GM23248 (cell line): ENCODE results near the gene NUTM2A.
"Not testable (repeated sequence)": the region's sequence is repeated elsewhere in the genome, so short reads cannot be mapped to it uniquely, and the experiment has no call there.

Source experiments
- EZH2 ChIP-seq: fragments of 200-600 bp; sonication (generic); IDR thresholded peaks from 2 replicates; pipeline ENCODE4 v1.6.1; 2018; ENCODE audit warnings: antibody characterized with exemption, mild to moderate bottlenecking; ENCODE audit not compliant: insufficient read depth, poor library complexity, severe bottlenecking
- EZH2phosphoT487 ChIP-seq: fragments of 200-600 bp; sonication (generic); IDR thresholded peaks from 2 replicates; pipeline ENCODE4 v1.6.1; 2018; ENCODE audit warnings: antibody characterized with exemption, moderate library complexity, mild to moderate bottlenecking, low read depth; ENCODE audit not compliant: insufficient read depth

GRCh38 chr10:87242192-87242591 is 16.9 kb downstream of the NUTM2A start:
- TF ChIP-seq EZH2, EZH2phosphoT487: not testable (repeated sequence)
